HG03280 (cell line): ENCODE measurements around the gene GPRC5A.

Source experiments
- ATAC-seq: cut with Tn5 transposase; IDR thresholded peaks from one replicate; pipeline ENCODE4 v1.9.1; 2021; ENCODE audit warnings: mild to moderate bottlenecking, moderate library complexity; ENCODE audit not compliant: unreplicated experiment

The GPRC5A gene

GRCh38 chr12:12885096-12885792 lies 6.1 kb upstream of the GPRC5A start:
- ATAC-seq, result no peak

DNA sequence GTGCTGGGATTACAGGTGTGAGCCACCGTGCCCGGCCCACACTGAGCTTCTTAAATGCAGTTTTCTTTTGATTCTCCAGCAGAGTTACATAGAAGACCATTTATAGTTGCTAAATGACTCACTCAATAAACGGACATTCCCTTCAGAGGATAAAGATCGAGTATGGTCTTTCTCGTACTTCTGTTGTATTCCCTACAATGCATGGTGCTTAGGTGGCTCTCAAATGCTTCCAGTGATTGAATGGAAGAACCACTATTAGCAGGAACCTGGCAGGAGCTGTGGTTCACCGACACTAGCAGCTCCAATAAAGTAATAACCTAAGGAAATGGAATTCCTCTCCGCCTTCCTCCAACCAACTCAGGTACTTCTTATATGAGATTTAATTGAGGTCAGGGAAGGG lies 3.9 kb upstream of the GPRC5A start:
- ATAC-seq, result no peak

GRCh38 chr12:12889701-12890100 lies 1.7 kb upstream of the GPRC5A start:
- no peak for ATAC-seq

DNA sequence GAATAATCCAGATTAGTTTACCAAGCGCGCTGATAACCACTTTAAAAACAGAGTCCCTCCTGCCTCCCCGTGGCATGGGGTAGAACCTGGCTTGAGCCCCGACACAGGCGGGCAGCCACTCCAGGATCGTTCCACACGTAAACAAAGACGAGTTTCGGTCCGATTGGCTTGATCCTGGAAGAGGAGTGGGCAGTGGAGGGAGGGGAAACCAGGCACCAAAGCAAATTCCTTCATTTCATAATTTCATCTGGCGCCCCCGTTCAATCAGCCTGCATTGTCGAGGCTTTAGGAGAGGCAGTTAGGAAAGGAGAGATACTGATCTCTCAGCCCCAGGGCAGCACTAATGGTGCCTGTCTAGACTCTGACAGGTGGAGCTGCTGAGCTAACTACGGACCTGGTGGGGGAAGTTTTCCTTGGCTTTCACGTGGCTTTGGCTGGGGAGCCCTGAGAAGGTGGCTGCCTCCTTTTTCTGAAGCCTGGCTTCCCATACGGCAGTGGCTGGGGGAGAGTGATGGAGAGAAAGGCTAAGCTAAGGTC lies 751 bp upstream of the GPRC5A start:
- no peak for ATAC-seq

DNA sequence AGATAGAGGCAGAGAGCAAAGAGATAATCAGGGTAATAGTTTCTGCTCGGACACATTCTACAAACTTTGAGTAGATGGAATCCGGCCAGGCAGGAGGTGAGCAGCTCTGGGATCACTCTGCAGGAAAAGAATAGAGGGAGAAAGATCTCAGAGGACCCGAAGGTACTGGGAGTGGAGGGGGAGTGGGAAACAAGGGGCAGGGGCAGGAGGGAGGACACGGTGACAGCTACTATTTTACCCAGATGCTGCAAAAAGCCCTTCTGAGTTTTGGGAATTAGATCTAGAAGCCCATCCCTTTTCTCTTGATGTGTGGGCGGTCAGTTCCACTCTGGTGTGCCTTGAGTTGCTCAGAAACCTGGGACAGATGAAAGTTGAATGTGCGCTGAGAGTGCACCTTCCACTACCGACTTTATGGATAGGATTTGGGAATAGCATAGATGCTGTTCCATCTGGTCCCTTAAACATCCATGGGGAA lies 556 bp downstream of the GPRC5A start:
- ATAC-seq, result no peak

DNA sequence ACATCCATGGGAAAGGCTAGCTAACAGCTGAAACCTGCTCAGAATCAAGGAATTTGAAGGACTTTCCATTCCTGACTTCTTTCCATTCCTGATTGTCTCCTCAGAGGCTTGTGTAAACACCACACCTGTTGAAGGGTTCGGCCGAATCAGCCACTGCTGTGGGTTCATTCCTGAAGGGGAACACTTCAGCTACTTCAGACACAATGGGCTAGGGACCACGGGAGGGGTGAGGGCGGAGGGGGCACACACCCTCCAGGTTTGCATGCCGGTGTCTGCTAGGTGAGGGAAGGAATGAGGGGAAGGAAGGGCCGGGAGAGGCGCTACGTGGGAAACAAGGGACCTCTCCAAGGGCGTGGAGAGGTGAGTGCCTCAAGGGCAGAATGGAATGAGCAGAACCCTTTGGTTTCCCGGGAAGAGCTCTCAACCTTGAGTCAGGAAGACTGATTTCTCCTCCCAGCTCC lies 1.3 kb downstream of the GPRC5A start:
- no peak for ATAC-seq

- no peak for ATAC-seq
These were observed 2.1 kb downstream of the GPRC5A start for GRCh38 chr12:12893438-12893837.

DNA sequence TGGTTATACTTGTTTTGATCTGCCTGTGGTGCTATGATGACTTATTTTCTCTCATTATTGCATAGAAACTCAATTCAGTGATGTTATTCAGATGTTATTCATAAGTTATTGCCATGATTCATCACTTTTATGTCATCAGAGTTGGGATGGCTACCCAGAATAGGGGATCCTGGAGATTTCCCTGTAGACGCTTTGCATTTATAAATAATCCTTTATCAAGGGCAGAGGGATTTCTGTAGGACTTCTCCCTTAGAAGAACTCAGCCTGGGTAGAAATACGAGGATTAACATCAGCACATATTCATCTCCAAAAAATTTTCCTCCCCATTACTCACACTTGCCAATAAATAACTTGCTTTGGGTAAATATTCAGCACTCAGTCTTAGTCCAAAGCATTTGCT lies 4.9 kb downstream of the GPRC5A start:
- ATAC-seq, result no peak

- ATAC-seq, result no peak
These were observed 5.9 kb downstream of the GPRC5A start for GRCh38 chr12:12897302-12897701.

DNA sequence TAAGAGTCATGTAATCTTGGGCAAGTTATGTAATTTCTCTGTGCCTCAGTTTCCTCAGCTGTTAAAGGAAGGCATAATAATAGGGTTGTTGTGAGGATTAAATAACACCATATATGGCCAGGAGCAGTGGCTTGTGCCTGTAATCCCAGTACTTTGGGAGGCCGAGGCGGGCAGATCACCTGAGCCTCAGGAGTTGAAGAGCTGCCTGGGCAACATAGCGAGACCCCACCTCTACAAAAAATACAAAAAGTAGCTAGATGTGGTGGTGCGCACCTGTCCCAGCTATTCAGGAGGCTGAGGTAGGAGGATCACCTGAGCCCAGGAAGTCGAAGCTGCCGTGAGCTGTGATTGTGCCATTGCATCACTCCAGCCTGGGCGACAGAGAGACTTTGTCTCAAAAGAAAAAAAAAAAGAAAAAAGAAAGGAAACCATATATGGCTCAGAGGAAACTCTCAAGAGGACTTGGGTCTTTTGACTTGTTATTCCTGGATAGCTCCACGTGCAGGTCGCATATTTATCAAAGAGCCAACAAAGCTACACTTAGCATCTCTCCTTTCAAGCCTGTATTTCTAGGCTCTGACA lies 6.9 kb downstream of the GPRC5A start:
- no peak for ATAC-seq

DNA sequence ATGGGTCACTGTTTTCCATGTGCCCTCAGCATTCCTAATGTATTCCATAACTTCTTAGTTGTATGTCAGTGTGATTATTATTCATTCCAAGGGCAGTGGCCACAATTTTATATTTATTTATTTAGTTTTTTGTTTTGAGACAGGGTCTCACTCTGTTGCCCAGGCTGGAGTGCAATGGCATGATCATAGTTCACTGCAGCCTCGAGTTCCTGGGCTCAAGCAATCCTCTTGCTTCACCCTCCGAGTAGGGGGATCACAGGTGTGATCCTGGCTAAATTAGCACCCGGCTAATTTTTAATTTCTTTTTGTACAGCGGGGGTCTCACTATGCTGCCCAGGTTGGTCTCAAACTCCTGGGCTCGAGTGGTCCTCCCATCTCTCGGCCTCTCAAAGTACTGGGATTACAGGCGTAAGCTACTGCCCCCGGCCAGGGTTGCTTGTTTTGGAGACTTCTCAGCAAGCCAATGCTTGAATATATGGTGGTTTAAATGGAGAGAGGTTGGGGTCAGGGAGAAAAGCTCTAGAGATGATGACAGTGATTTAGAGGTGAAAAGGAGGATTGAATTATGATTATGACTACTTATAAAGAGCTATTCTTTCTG lies 7.6 kb downstream of the GPRC5A start:
- no peak for ATAC-seq

DNA sequence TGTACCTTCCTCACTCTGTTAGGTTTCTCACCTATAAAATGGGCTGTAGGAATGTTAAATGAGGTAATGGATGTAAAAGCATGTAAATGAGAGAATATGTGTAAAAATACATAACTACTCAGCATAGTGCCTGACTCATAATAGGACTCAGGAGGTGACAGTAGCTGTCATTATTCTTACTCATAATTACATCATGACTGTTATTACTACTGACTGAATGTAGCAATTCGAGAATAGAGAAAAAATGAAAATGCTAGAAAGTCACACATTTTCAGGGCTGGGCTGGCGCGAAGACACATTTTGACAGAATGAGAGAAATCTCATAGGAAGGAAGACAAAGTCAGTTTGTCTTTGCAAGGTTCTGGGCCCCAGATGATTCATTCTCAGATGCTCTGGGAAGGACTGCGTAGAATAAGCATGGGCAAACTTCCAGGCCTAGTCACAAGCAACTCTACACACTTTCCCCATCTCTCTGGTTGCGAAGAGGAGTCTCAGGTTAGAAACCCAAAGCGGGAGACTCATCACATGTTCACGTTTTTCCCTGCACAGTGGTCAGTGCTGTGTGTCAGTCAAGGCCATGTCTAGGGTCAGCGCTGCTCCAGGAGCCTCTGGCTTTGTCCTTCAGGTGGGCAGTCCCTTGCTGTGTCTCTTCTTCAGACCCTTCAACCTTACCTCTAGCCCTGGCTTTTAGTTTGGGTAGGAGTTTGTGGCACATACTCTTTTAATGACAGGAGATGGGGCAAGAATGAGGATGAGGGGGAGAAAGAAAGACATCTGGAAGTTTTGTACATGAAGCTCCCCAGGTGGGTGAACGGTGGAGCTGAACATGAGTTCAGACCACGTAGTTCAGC lies 8.4 kb downstream of the GPRC5A start:
- peak; percentile 88 for ATAC-seq

DNA sequence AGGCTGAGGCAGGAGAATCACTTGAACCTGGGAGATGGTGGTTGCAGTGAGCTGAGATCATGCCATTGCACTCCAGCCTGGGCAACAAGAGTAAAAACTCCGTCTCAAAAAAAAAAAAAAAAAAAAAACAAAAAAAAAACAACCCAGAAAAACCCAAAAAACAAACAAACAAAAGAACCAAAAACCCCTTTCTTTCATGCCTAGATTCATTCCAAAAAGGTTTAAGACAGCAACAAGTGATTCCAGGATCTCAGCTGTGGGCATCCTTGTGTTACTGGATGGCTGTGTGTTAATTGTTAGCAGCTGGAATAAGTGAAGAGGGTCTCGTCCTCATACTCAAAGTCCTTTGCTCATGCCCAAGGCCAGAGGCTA lies 9.4 kb downstream of the GPRC5A start:
- no peak for ATAC-seq

- no peak for ATAC-seq
These were observed 9.9 kb downstream of the GPRC5A start for GRCh38 chr12:12901158-12901791.

GRCh38 chr12:12902036-12902435 lies 10.7 kb downstream of the GPRC5A start:
- no peak for ATAC-seq

GRCh38 chr12:12903642-12904609 lies 12.6 kb downstream of the GPRC5A start:
- ATAC-seq, result no peak

- ATAC-seq, result no peak
These were observed 16.2 kb downstream of the GPRC5A start for GRCh38 chr12:12907552-12907951.

DNA sequence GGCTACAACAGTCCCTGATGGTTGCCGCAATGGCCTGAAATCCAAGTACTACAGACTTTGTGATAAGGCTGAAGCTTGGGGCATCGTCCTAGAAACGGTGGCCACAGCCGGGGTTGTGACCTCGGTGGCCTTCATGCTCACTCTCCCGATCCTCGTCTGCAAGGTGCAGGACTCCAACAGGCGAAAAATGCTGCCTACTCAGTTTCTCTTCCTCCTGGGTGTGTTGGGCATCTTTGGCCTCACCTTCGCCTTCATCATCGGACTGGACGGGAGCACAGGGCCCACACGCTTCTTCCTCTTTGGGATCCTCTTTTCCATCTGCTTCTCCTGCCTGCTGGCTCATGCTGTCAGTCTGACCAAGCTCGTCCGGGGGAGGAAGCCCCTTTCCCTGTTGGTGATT lies 16.9 kb downstream of the GPRC5A start:
- no peak for ATAC-seq

GRCh38 chr12:12908711-12909110 lies 17.3 kb downstream of the GPRC5A start:
- no peak for ATAC-seq
